ENCODE data around the gene PLA2G2D.

The PLA2G2D gene

DNA sequence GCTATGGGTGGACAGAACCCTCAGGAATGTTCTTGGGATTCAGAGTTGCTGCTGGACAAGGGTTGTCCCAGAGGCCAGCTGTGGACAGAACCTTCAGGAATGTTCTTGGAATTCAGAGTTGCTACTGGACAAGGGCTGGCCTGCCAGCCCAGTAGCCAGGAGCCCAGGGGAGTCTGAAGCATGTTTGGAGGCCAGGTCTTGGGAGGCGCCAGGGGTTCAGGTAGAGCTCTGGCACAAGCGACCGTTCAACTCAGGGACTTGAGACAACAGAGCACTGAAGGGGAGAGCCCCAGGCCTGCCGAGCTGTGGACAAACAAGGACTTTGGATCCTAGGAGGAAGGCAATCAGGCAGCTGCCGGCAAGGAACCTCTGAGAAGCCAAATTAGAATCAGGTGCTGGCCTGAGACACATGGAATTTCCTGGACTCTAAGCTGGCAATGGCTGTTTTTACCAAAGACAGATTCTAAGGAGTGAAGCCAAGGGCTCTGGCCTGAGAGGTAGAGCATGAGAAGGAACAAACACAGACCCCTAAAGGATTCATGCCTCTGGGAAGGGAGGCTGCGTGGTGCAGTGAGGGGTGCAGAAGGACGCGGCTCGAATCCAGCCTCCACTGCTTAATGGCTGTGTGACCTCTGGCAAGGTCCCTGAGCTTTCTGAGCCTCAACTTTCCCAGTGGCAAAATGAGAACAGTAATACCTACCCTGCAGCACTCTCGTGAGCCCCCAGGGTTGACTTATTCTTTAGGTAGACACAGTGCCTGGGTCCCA lies 36.0 kb downstream of the PLA2G2D start:
- no peak for DNase-seq

DNA sequence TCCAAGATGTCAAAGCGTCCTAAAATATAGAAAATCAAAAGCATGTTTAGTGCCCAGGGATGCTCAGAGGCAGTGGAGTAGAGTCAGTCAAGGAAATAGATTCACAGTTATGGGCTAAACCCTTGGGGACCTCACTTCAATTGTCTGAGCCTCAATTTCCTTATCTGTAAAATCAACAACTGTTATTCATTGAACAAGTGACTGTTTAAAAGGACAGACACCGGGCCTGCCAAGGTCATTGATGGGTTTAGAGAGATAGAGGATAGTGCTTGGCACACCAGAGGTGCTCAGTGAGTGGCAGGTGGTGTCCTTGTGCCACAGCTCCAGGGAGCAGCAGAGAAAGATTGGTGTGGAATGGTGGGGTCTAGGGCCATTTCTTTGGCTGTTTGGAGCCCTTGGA lies 36.6 kb downstream of the PLA2G2D start:
- no peak for DNase-seq

DNA sequence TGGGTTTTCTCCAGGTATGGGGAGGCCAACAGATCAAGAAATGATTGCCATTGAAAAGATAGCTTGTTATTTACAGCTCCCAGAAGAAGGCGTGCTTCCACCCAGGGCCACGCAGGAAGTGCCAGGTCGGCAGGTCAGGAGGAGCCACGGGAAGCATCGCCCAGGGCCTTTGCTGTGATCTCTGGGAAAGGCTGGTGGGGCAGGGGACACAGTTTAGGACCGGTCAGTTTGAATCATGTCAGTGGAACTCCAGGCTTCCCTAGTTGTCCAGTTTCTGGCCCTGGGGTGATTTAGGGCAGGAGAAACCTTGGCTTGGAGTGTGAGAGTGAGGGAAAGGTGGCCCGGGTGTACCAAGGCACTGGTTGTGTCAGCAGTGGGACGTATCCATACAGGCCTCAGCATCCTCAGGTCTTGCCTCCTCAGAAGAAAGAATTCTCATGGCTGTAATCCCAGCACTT lies 38.0 kb downstream of the PLA2G2D start:
- DNase-seq, result no peak

DNA sequence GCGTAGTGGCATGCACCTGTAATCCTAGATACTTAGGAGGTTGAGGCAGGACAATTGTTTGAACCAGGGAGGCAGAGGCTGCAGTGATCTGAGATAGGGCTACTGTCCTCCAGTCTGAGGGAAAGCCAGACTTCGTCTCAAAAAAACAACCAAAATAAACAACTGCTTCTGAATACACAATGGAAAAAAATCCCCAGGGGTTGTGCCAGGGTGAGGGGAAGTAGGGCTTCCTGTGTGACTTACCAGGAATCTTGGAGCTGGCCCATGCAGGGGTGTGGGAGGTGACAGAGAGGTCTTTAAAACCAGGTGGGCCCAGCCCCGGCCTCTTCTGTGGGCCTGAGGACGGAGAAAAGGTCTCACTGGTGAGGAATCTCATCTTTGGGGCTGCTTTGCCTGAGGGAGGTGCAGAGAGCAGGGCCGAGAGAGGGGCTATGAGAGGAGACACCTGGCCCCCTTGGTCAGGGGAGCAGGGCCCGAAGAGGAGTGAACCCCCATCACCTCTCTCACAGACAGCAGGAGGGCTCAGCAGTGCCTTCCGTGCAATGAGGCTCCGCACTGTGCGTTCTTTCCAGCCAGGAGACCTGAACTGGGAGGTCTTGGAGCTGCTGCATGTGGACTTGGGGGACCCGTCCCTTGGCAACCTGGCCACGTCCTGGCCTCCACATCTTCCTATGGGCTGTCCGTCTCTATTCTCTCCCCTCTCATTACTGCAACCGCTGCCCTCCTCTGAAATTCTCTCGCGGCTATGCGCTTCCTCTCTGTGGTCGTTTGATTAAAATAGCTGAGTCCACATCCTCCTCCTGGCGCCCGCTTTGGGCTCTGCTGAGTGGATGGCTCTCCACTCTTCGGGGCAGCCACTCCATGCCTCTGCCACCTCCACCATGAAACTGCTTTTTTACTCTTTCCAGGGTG lies 38.6 kb downstream of the PLA2G2D start:
- no peak for DNase-seq

DNA sequence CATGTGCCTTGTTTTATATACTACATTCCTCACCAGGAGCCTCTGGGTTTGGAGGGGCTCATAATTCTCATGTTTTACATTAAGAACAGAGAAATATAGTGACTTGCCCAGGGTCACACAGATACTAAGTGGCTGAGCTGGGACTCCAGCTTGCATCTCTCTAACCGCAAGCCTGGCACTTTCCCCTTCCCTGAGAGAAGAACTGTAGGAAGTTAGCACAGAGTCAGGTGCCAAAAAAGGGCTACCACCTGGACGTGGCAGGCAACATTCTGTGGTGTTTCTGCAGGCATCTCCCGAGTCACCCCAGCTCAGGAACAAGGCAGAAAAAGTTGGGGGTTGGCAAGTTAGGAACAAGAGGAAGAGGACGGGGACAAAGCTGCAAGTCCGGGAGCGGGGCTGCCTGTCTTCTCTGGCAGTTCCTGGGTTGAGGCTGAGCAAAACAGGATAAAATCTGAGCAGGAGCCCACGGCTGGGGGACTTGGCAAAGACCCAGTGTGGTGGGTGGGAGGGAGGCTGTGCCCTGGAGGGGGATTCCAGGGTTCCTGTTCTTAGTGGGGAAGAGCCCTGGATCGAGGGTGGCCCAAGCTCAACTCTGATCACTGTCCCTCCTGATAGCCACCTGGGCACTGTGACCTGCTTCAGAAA lies 39.6 kb downstream of the PLA2G2D start:
- no peak for DNase-seq

DNA sequence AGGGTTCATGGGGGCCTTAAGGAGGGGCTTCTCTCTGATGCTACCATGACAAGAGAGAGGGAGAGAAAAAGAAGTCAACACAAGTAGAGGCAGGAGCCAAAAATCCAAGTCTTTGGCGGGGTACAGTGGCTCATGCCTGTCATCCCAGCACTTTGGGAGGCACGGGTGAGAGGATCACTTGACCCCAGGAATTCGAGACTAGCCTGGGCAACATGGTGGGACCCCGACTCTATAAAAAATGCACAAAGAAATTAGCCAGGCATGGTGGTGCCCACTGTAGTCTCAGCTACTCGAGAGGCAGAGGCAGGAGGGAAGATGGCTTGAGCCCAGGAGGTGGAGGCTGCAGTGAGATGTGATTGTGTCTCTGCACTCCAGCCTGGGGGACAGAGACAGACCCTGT lies 40.6 kb downstream of the PLA2G2D start:
- no peak for DNase-seq

DNA sequence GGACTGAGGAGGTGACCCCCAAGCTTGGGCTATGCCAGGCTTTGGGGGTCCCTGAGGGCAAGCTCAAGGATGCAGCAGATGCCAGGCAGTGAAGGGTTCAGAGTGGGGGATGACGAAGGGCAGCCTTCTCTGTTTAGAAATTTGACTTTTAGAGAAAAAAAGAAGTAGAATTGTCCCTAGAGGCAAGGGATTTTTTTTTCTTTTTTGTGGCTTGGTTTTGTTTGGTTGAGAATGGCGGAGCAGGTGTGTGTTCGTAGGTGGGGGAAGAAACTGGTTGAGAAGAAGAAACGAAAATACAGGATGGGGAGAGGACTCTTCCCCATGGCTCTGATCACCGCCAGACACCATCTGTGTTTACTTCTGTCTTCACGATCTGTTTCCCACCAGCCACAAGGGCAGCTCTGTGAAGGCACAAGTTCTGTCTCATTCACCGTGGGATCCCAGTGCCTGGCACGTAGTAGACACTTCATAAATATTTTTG lies 41.1 kb downstream of the PLA2G2D start:
- no peak for DNase-seq

DNA sequence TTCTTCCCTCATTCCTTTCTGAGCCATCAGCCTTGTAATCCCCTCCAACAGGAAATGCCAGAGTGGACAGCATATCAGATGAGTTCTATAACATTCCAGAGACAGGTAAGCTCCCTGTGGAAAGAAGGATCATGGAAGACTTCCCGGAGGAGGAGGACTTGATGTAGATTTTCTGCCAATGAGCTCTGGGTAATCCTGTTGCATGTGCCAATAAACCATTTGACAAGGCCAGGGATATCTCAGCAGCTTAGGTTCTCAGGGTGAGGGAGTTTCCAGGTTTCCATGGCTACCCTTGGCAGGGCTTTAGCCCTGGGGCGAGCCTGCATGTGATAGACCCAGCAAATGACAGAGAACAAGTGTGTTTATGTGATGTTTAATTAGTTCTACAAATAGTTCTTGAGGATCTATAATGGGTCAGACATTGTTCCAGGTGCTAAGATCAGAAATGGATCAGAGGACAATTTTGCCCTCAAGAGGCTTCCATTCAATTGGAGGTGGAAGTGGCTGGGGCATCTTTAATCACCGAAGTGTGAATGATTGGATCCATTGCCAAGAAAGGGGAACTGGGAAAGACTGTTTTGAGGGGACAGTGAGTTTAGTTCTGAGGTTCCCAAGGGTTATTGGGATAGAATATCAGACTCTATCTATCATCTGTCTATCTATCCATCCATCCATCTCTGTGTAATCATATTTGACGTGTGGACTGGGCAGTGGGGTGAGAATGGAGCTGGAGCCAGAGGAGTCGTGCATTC lies 42.5 kb downstream of the PLA2G2D start:
- no peak for DNase-seq

DNA sequence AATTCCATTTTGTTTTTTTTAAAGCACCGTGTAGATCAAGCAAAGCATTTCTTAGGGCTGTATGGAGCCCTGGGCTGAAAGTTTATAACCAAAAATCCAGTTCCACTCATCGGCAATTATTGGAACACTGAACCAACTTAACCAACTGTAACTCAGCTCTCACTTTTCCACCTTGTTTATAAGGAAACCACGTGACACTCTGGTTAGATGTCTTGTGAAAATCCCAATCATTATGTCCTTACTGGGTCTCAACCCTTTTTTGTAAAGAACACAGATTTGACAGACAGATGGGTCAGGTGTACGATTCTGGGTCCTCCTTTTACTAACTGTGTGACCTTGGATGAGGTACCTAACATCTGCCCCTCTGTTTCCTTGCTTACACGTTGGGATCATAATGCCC lies 43.1 kb downstream of the PLA2G2D start:
- no peak for DNase-seq

DNA sequence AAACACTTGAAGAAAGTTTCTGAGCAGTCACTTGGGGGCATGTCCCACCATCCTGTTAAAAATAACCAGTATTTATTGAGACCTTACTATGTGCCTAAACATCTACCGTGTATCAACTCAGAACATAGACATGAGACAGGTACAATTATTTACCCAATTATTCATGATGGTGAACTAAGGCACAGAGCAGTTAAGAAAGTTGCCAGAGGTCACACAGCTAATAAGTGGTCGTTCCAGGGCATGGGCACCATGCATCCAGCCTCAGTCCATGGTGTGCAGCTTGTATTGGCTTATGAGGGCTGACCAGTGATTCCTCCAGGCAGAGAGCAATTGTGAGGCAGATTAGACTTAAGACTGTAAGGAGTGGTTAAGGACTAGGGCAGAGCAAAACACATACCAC lies 44.0 kb downstream of the PLA2G2D start:
- DNase-seq, result no peak

DNA sequence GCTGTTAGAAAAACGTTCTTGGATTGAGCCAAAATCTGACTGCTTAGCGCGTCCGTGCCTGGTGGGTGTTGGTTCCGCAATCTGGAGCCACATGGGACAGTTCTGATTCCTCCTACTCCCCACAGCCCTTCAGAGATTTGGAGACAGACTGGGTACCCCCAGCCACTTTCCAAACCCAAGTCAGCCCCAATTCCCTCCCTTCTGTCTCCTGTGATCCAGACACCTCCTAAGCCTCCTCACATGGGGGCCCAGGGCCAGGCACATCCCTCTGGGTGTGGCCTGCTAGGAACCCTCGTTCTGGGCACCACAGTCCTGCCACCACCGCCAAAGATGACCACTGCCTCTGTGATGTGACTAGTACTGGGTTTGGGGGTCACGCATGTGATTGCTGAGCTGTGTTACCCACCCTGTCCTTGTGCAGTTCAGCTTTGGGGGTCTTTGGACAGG lies 44.6 kb downstream of the PLA2G2D start:
- no peak for DNase-seq

DNA sequence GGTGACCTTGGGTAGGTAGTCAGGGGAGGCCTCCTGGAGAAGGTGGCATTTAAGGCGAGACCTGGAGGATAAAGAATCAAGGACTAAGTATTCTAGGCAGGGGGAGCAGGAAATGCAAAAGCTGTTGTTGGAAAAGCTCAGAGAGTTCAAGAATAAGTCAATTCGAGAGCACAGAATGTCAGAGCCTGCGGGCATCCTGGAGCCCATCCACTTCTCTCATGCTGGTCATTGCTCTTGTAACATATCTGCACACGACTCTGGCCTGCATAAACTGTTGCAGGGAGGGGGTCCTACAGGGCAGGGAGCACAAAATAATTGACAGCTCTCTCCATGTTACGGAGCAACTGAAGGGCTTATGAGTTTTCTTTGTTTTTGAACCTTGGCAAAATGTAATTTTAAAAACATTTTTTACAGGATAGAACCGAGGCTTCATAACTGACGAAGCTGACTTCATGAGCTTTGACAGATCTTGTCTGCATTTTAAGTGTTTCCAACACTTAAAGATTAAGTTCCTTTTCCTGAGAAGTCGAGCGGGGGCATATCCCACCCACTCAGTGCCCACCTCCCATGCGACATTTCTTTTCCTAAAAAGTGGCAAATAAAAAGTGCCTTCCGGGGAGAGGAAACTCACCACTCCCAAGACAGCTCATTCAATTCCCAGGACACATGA lies 45.1 kb downstream of the PLA2G2D start:
- no peak for DNase-seq

DNA sequence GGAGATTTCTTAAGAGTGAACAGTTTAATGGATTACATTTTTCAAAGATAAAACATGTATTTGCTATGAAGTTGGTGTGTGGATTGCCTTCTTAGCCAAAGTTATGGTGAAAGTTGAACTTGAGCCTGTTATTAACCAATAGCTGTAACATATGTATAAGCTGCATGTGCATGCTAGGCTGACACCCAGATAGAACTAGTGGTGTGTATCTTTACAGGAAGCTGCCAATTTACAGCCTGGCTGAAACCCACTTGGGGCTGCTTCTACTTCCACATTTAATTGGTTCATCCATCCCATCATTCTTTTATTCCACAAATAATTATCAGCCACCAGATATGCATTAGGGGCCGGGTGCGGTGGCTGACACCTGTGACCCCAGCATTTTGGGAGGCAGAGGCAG lies 46.1 kb downstream of the PLA2G2D start:
- no peak for DNase-seq

DNA sequence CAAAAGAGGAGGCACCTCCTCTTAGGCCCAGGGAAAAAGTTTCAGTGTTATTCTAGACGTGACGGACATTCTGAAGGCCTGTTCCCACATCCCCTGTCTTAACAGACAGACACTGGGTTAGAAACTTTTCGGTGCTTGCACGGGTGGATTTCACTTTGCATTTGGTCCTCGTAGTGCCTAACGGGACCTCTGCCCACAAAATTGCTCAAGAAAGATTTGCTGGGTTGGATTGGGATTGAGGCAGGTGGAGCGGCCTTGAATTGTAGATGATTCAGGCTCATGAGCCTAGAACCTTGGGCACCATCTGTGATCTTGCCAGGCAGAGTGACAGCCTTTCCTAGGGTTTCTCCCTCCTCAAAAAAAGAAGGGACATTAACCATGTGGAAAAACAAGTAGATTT lies 46.6 kb downstream of the PLA2G2D start:
- DNase-seq, result no peak

DNA sequence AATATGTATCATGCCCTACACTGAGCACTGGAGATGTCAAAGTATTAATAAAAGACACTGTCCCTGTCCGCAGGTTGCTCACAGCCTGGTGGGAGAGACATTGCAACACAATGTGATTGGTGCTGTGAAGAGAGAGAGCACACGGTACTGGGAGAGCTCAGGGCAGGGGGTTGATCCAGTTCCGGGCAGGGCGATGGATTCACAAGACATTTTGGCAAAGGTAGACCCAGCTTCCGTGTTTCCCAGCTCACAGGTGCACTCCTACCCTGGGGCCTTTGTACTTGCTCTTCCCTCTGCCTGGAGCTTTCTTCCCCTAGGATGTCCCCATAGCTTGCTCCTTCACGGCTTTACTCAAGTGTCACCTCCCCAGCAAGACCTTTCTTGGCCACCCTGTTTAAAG lies 47.9 kb downstream of the PLA2G2D start:
- no peak for DNase-seq

DNA sequence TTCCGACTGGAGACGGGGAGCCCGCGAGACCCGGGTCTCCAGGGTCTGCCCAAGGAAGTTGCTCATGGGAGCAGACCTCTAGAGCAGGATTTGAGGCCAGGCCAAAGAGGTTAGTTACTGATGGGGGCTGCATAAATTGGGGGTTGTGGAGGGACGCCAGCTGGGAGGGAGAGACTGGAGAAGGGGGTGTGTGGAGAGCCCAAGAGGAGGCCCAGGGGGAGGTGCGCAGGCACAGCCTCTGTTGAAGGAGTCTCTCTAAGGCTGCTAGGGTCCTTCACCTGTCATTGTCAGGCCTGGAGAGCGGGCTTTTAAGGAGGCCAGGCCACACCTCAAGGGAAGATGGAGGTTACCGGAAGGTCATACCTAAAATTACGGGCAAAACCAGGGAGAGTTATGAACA lies 49.0 kb downstream of the PLA2G2D start:
- DNase-seq, result no peak

DNA sequence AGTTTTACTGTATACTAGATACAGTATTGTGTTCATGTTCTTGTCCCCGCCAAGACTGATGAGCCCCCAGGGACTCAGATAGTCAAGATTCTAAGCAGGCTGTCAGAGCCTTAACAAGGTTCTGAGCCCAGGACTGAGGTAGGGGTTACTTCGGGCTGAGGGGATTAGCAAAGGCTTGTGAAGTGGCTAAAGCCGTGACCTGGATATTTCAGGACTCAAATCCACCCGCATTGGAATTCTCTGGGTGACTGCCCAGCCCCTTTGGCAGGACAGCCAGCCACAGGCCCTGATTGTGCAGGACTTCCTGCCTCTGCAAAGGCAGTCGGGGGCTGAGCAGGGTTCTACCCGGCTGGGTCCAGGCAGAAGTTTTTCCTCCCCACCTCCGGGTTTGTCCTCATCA lies 49.5 kb downstream of the PLA2G2D start, which contains the start of gene PLA2G5:
PLA2G5 (plus strand) TSS at position 321 of the 400 bp plus-strand sequence. CDS start 14,637 bp downstream, outside the sequence.
- DNase-seq, result no peak

DNA sequence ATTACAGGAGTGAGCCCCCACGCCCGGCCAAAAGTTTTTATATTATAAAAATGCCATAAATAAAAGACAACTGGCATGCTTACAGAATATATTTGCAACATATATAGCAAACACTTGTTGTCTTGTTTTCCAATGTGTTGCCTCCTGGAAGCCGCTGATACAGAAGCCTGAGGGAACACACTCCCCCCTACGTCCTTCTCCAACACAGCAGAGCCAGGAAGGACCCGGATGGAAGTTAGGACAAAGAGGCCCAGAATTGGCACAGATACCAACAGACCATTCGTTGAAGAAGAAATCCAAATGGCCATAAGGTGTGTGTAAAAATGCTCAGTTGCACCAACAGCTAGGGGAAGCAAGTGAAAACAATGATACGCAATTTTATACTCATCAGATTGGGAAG lies 50.6 kb downstream of the PLA2G2D start:
- DNase-seq, result no peak

DNA sequence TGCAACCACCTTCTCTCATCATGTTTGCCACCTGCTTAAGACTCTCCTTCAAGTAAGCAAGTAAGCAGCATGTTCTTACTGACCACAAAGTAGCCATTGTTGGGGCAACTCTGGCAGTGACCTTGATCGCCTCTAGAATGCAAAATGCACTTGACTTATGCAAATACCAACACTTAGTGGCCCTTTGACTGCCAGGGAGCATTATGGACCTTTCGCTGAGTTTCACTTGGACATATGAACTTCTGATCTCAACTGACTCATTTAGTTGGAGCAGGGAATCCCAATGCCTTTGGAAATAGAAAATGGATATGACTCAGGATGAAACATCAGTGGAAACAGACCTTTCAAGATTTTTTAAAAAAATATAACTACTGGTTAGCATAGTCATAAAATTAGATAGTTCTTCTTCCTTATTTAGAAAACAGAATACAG lies 55.5 kb downstream of the PLA2G2D start:
- DNase-seq, result no peak
